Endothelial cell of umbilical vein (primary cell): ENCODE measurements around the gene DLK1. TPM values are rescaled to one million over a fixed set of nuclear protein-coding genes. Genes with fewer than 3 reads are reported as not detected.

Source experiments
- BruUV-seq: library from RNA; stranded (reverse); fragments of 400-500 nt; replicated peaks from 2 replicates; lab custom pipeline; 2021; lab: Mats Ljungman, UMichigan
- CTCF ChIA-PET: fragments of 300-600, 350-600 bp; sonication (Branson Sonifier 250); formaldehyde crosslinking; loops from one replicate; lab custom pipeline; 2021; ENCODE audit warnings: antibody characterized with exemption, inconsistent platforms; lab: Charles Lee
- POLR2A ChIA-PET: fragments of 300-600, 350-600 bp; sonication (Branson Sonifier 250); formaldehyde crosslinking; loops from one replicate; lab custom pipeline; 2021; ENCODE audit warnings: antibody characterized with exemption, inconsistent platforms; lab: Charles Lee
- DNase-seq: peaks from one replicate; pipeline ENCODE4 v3.0.0-alpha.2; 2011; ENCODE audit warnings: low read depth, low spot score
- FAIRE-seq: peaks from 2 replicates; lab custom pipeline; 2011; peaks lifted over from hg19 to GRCh38; lab: Jason Lieb, UNC
- H2AFZ ChIP-seq: 2 replicates; pipeline ENCODE4 v1.6.0; 2012; ENCODE audit warnings: low read depth, low read length, control low read depth, inconsistent platforms
- H3K27ac ChIP-seq: 2 replicates; pipeline ENCODE4 v1.5.1; 2011; ENCODE audit warnings: low read depth, mild to moderate bottlenecking, control low read depth, low read length, moderate library complexity; ENCODE audit not compliant: insufficient read depth
- H3K27me3 ChIP-seq, 2 experiments: 2 replicates each; pipeline versions ENCODE4 v1.6.0 to v1.6.1; 2011; ENCODE audit warnings: low read length in 2 of 2, mixed read lengths in 1 of 2; ENCODE audit not compliant: control insufficient read depth in 2 of 2, insufficient read depth in 2 of 2
- H3K36me3 ChIP-seq, 2 experiments: 2 replicates in 1 of 2; 3 replicates in 1 of 2; pipeline ENCODE4 v1.5.1; 2011; ENCODE audit warnings: low read length in 2 of 2, mild to moderate bottlenecking in 1 of 2, moderate library complexity in 1 of 2; ENCODE audit not compliant: control insufficient read depth in 2 of 2, insufficient read depth in 2 of 2; ENCODE audit errors: extremely low read depth in 1 of 2
- H3K4me1 ChIP-seq: 3 replicates; pipeline ENCODE4 v1.5.1; 2011; ENCODE audit warnings: mild to moderate bottlenecking, low read length; ENCODE audit not compliant: control insufficient read depth, insufficient read depth; ENCODE audit errors: extremely low read depth
- H3K4me2 ChIP-seq: 2 replicates; pipeline ENCODE4 v1.6.1; 2011; ENCODE audit warnings: low read length, control low read depth, mixed read lengths; ENCODE audit not compliant: insufficient read depth
- H3K4me3 ChIP-seq, 3 experiments: fragments of 200-600 bp in 1 of 3; sonication (generic), shearing (Covaris generic) in 1 of 3; replicated peaks in 1 of 3; 2 replicates each; pipeline ENCODE4 v1.5.1; 2011 to 2016; ENCODE audit warnings: control low read depth in 3 of 3, low read length in 3 of 3, mild to moderate bottlenecking in 2 of 3, inconsistent platforms in 1 of 3, low read depth in 1 of 3, moderate library complexity in 1 of 3; ENCODE audit not compliant: insufficient read depth in 1 of 3
- H3K79me2 ChIP-seq: 2 replicates; pipeline ENCODE4 v1.6.0; 2012; ENCODE audit warnings: low read length, inconsistent platforms; ENCODE audit not compliant: control insufficient read depth, insufficient read depth
- H3K9ac ChIP-seq: replicated peaks from 2 replicates; pipeline ENCODE3; 2011; ENCODE audit warnings: low read length, control low read depth; ENCODE audit not compliant: insufficient read depth; ENCODE audit errors: extremely low read depth
- H3K9me1 ChIP-seq: replicated peaks from 3 replicates; pipeline ENCODE4 v1.6.0; 2011; ENCODE audit warnings: mild to moderate bottlenecking, low read length; ENCODE audit not compliant: control insufficient read depth, insufficient read depth; ENCODE audit errors: extremely low read depth
- H3K9me3 ChIP-seq: replicated peaks from 2 replicates; pipeline ENCODE4 v1.5.1; 2012; ENCODE audit warnings: low read length, inconsistent platforms; ENCODE audit not compliant: control insufficient read depth, insufficient read depth
- H4K20me1 ChIP-seq: replicated peaks from 2 replicates; pipeline ENCODE3; 2011; ENCODE audit warnings: mild to moderate bottlenecking, low read length; ENCODE audit not compliant: control insufficient read depth, insufficient read depth; ENCODE audit errors: extremely low read depth
- EZH2 ChIP-seq: IDR thresholded peaks from 2 replicates; pipeline ENCODE4 v1.6.1; 2012; ENCODE audit warnings: borderline replicate concordance, low read depth, mild to moderate bottlenecking, moderate library complexity, low read length, inconsistent platforms; ENCODE audit not compliant: severe bottlenecking
- FOS ChIP-seq: IDR thresholded peaks from 2 replicates; pipeline ENCODE4 v1.6.1; 2011; ENCODE audit warnings: mild to moderate bottlenecking, low read length, moderate library complexity, borderline replicate concordance; ENCODE audit not compliant: insufficient read depth
- GATA2 ChIP-seq: IDR thresholded peaks from 2 replicates; pipeline ENCODE4 v1.7.0; 2011; ENCODE audit warnings: low read depth, mild to moderate bottlenecking, moderate library complexity, mixed read lengths, low read length; ENCODE audit not compliant: insufficient read length, insufficient read depth
- JUN ChIP-seq: IDR thresholded peaks from 2 replicates; pipeline ENCODE4 v1.6.1; 2011; ENCODE audit warnings: borderline replicate concordance, low read depth; ENCODE audit not compliant: insufficient read length, insufficient read depth
- MAX ChIP-seq: IDR thresholded peaks from 2 replicates; pipeline ENCODE4 v1.6.1; 2011; ENCODE audit not compliant: insufficient read depth, insufficient read length
- MYC ChIP-seq: IDR thresholded peaks from one replicate; pipeline ENCODE4 v1.6.1; 2011; ENCODE audit warnings: mild to moderate bottlenecking, low read depth, low read length
- POLR2A ChIP-seq: IDR thresholded peaks from 2 replicates; pipeline ENCODE4 v1.6.1; 2012; ENCODE audit warnings: low read depth, mild to moderate bottlenecking, control low read depth, low read length
- POLR2AphosphoS5 ChIP-seq: IDR thresholded peaks from 2 replicates; pipeline ENCODE4 v1.6.1; 2012; ENCODE audit warnings: low read depth, mild to moderate bottlenecking, control low read depth, low read length, moderate library complexity; ENCODE audit not compliant: insufficient read depth
- dilution Hi-C: fragments of 300-500 bp; cut with MboI; formaldehyde crosslinking; loops from one replicate; pipeline ENCODE4 v1.15.0; 2019; ENCODE audit warnings: low sequenced_read_pairs; ENCODE audit not compliant: extremely low pct_ligation_motif_present
- intact Hi-C: fragments of 100-400 bp; cut with micrococcal nuclease; formaldehyde crosslinking; loops from one replicate; pipeline ENCODE4 v1.10.0; 2022
- polyA plus RNA-seq, 4 experiments: library from polyadenylated mRNA; depleted of rRNA in 3 of 4; stranded (reverse) in 3 of 4; unstranded in 1 of 4; fragments of >200 nt; gene quantifications; 2 replicates each; pipeline versions ENCODE4 v1.2.1 to v1.2.3, GENCODE V29; 2011 to 2012; ENCODE audit warnings: missing spikeins in 1 of 4
- total RNA-seq: library from RNA; stranded (reverse); gene quantifications from 2 replicates; pipeline ENCODE4 v1.2.3, GENCODE V29; 2021
- TF ChIP-seq, protein P1 (sequence below), 2 donors: IDR thresholded peaks; 1 replicate in 1 of 2; 2 replicates in 1 of 2; pipeline ENCODE4 v1.5.1; 2011; ENCODE audit warnings: low read length in 2 of 2, mild to moderate bottlenecking in 2 of 2, moderate library complexity in 2 of 2, control low read depth in 1 of 2, inconsistent platforms in 1 of 2, low read depth in 1 of 2; ENCODE audit not compliant: insufficient read depth in 1 of 2; ENCODE audit errors: extremely low read depth in 1 of 2

Gene DLK1
- total and polyA plus RNA-seq, 2 donors (not counting 3 experiments of a cell fraction or from before 2014, with no cell fraction given), result not detected

- Histone ChIP-seq H2AFZ (no peak overlapping the region), H3K9ac (no peak overlapping the region), H3K4me2 (no peak overlapping the region), H3K27ac (no peak overlapping the region), H3K27me3 (peaks cover 0 to 2% of the 10 kb centered on the region in 2 experiments), H3K36me3 (no peaks in the 10 kb centered on the region), H3K4me3 (no peak overlapping the region), H3K9me1 (no peaks in the 10 kb centered on the region), H3K4me1 (no peaks in the 10 kb centered on the region), H3K9me3 (no peaks in the 10 kb centered on the region), H4K20me1 (no peaks in the 10 kb centered on the region), H3K79me2 (no peaks in the 10 kb centered on the region)
- CTCF ChIA-PET, result no interaction called here
- no peak for TF ChIP-seq JUN
- TF ChIP-seq MYC, result no peak
- no peak for TF ChIP-seq MAX
- no peak for TF ChIP-seq FOS
- dilution Hi-C loops (no loop called here), intact Hi-C loops (no loop called here)
- POLR2A ChIA-PET, result no interaction called here
- no TSS peak for BruUV-seq
- no peak for FAIRE-seq
- no peak for DNase-seq
These were observed 21.7 kb downstream of the DLK1 start for GRCh38 chr14:100748403-100748802.

DNA sequence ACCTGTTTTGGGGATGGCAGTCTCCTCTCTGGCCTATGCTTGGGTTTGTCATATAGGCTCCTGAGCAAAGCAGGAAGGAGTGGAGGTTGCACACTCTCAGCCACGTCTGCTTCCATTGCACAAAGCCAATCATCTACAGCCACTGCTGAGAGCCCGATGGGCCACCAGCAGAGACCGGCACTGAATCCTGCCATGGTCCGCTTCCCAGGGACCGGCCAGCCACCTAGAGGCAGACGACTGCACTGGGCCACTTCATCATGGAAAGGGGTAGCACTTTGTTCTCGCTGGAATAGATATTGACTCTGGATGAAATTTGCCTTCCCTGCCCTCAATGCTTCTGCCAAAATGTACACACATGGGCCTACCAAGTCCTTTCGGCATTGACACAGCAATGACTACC lies 22.3 kb downstream of the DLK1 start:
- no peaks in the 10 kb centered on the region for H3K4me1 ChIP-seq
- FAIRE-seq, result no peak
- H3K79me2 ChIP-seq, result no peaks in the 10 kb centered on the region
- no peaks in the 10 kb centered on the region for H4K20me1 ChIP-seq
- no peak overlapping the region for H3K27ac ChIP-seq
- POLR2A ChIA-PET, result no interaction called here
- DNase-seq, result no peak
- BruUV-seq, result no TSS peak
- intact Hi-C loops, result no loop called here
- no peak overlapping the region for H3K4me2 ChIP-seq
- no peak overlapping the region for H3K9ac ChIP-seq
- H3K27me3 ChIP-seq, result peaks cover 0 to 2% of the 10 kb centered on the region in 2 experiments
- H3K4me3 ChIP-seq, result no peak overlapping the region
- dilution Hi-C loops, result no loop called here
- H2AFZ ChIP-seq, result no peak overlapping the region
- H3K9me1 ChIP-seq, result no peaks in the 10 kb centered on the region
- CTCF ChIA-PET, result no interaction called here
- H3K36me3 ChIP-seq, result no peaks in the 10 kb centered on the region
- no peaks in the 10 kb centered on the region for H3K9me3 ChIP-seq
- TF ChIP-seq JUN (no peak), MYC (no peak), EZH2 (no peak), POLR2A (no peak), GATA2 (no peak), POLR2AphosphoS5 (no peak), FOS (no peak), MAX (no peak)
- TF ChIP-seq, protein P1, sequence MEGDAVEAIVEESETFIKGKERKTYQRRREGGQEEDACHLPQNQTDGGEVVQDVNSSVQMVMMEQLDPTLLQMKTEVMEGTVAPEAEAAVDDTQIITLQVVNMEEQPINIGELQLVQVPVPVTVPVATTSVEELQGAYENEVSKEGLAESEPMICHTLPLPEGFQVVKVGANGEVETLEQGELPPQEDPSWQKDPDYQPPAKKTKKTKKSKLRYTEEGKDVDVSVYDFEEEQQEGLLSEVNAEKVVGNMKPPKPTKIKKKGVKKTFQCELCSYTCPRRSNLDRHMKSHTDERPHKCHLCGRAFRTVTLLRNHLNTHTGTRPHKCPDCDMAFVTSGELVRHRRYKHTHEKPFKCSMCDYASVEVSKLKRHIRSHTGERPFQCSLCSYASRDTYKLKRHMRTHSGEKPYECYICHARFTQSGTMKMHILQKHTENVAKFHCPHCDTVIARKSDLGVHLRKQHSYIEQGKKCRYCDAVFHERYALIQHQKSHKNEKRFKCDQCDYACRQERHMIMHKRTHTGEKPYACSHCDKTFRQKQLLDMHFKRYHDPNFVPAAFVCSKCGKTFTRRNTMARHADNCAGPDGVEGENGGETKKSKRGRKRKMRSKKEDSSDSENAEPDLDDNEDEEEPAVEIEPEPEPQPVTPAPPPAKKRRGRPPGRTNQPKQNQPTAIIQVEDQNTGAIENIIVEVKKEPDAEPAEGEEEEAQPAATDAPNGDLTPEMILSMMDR (IDR thresholded peaks at IDR 0.05; ENCODE audit: extremely low read depth in 1 of 2, insufficient read depth in 1 of 2, low read depth in 1 of 2, low read length in 2 of 2), result no peak
